GM18951 (cell line): ENCODE measurements around the gene SYT14.

Experiments
- POLR2A ChIP-seq: IDR thresholded peaks from 4 replicates; pipeline ENCODE4 v1.6.1; 2011; ENCODE audit warnings: mild to moderate bottlenecking; ENCODE audit not compliant: insufficient read length, insufficient read depth; ENCODE audit errors: extremely low read depth
- in situ Hi-C: fragments of 300-500 bp; cut with MboI; formaldehyde crosslinking; loops from one replicate; pipeline ENCODE4 v1.12.0; 2022; ENCODE audit warnings: low sequenced_read_pairs, mixed read lengths, inconsistent platforms; ENCODE audit not compliant: unreplicated experiment

The SYT14 gene

DNA sequence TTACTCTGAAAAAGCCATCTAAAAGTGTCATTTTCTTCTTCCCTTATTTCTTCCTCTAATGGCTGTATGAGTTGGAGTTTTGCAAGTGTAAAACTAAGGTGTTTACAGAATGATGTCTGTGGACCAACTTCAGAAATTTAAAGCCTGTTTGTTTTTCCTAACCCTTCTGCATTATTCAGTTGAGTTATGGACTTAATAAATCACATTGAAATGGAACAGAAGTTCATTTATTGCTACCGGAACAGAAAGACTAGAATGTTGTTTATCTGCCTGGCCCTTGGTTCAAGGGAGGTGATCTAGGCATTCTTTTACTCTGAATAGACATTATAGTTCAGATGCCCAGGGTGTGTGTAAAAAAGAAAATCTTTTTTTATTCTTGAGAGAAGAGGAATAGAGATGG lies 24.8 kb downstream of the SYT14 start:
- TF ChIP-seq POLR2A, result no peak
- in situ Hi-C loops, result no loop called here

DNA sequence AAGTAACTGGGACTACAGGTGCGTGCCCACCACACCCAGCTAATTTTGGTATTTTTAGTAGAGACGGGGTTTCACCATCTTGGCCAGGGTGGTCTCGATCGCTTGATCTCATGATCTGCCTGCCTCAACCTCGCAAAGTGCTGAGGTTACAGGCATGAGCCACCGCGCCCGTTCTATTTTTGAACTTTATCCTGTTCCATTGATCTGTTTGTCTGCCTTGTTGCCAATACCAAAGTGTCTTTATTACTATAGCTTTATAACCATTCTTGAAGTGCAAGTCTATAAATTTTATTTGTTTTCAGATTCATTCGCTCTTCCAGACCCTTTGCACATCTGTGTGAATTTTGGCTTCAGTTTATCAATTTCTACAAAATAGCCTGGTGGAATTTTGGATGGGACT lies 28.0 kb downstream of the SYT14 start:
- in situ Hi-C loops, result no loop called here
- TF ChIP-seq POLR2A, result no peak

- in situ Hi-C loops, result loop anchor here (25.0 kb wide), 1 partner anchor 116 kb away; no protein-coding TSS in a partner anchor
Measured at GRCh38 chr1:209978721-209979120, 40.7 kb downstream of the SYT14 start.

DNA sequence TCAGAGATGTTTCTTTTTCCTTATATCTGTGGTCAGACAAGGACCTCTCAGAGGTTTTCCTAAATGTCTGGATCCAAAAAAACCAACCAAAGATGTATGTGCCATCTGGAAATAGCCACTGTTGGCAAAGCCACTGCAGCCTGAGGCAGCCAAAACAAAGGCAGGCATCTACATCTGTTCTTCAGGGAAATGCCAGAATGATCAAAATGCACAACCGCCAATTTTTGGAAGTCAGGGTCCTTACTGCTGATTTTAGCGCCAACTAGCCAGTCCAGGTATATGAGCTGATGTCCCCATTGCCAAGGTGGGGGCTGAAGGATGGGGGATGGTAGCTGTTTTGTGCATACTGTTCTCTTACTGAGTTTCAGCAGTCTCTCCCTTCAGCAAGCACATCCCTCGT lies 45.9 kb downstream of the SYT14 start:
- no peak for TF ChIP-seq POLR2A
- in situ Hi-C loops, result loop anchor here (25.0 kb wide), 1 partner anchor 122 kb away; no protein-coding TSS in a partner anchor

DNA sequence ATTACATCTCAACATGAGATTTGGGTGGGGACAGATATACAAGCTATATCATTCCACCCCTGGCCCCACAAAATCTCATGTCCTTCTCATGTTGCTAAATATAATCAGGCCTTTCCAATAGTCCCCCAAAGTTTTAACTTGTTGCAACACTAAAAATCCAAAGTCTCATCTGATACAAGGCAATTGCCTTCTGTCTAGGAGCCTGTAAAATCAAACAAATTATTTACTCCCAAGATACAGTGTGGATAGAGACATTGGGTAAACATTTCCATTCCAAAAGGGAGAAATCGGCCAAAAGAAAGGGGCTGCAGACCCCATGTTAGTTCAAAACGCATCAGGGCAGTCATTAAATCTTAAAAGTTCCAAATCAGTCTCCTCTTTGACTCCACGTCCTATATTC lies 47.0 kb downstream of the SYT14 start:
- no peak for TF ChIP-seq POLR2A
- in situ Hi-C loops, result loop anchor here (25.0 kb wide), 1 partner anchor 123 kb away; no protein-coding TSS in a partner anchor

GRCh38 chr1:209988706-209989105 lies 50.7 kb downstream of the SYT14 start:
- in situ Hi-C loops, result loop anchor here (25.0 kb wide), 1 partner anchor 126 kb away; no protein-coding TSS in a partner anchor

DNA sequence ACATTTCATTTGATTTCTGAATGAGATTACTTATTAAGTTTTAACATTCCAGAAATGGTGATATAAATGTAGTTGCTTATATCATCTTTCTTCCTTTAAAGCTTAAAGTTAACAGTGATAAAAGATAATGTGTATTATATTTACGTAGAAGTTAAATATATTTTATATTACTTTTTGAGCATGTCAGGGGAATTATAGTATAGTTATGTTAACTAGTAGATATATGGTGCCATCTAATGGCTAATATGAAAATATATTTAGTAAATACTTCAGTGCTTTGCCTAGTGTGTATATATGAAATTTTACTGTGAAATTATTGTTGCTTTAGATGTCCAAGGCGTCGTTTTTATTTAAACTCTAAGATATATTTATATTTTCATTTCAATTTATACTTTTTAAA lies 51.5 kb downstream of the SYT14 start:
- in situ Hi-C loops, result loop anchor here (25.0 kb wide), 1 partner anchor 127 kb away; no protein-coding TSS in a partner anchor
- no peak for TF ChIP-seq POLR2A

More at GRCh38 chr1:209988706-209989105, 50.7 kb downstream of the SYT14 start:
- no peak for TF ChIP-seq POLR2A

DNA sequence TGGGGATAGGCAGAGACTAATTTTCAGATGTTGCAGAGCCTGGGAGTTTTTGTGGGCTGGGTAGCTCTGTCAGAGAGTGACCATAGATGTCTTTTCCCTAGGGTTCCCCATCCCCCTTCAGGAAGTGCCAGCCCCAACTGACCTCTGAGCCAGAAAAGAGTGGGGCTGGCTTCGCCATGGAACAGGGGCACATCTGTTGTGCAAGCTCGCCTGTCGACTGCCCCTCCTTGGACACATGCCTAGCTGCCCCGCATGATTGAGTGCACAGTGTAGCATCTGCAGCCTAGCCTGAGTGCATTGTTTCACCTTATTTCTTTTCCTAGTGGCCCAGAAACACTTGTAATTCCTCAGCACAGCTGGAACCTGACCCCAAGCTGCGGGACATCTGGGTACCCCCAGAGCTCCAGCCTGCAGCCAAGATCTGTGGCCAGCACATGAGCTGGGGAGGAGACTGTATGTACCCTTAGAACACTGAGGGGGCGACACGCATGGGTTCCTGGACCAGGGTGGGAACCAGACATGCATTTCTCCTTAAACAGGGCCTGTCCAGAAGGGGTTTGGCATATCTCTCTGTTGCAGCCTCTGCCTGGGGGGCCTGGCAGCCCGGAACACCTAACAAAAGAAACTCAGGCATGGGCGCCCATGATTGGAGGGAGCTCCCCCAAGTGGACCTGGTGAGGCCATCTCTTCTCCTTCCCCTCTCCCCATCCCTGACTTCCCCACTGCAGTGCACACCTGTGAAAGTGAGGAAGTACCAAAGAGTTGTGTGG lies 55.2 kb downstream of the SYT14 start:
- no peak for TF ChIP-seq POLR2A
- in situ Hi-C loops, result loop anchor here (25.0 kb wide), 1 partner anchor 131 kb away; no protein-coding TSS in a partner anchor

DNA sequence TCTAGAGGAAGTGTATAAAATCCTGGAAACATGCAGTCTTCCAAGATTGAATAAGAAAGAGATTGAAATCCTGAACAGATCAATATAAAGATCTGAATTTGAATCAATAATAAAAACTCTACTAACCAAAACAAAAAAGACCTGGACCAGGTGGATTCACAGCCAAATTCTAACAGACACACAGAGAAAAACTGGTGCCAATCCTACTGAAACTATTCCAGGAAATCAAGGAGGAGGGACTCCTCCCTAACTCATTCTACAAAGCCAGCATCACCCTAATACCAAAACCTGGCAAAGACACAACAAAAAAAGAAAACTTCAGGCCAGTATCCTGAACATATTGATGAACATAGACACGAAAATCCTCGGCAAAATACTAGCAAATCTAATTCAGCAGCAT lies 58.3 kb downstream of the SYT14 start:
- in situ Hi-C loops, result loop anchor here (25.0 kb wide), 1 partner anchor 134 kb away; no protein-coding TSS in a partner anchor
- no peak for TF ChIP-seq POLR2A

GRCh38 chr1:209999005-209999404 lies 61.0 kb downstream of the SYT14 start:
- in situ Hi-C loops, result loop anchor here (25.0 kb wide), 1 partner anchor 137 kb away; no protein-coding TSS in a partner anchor

DNA sequence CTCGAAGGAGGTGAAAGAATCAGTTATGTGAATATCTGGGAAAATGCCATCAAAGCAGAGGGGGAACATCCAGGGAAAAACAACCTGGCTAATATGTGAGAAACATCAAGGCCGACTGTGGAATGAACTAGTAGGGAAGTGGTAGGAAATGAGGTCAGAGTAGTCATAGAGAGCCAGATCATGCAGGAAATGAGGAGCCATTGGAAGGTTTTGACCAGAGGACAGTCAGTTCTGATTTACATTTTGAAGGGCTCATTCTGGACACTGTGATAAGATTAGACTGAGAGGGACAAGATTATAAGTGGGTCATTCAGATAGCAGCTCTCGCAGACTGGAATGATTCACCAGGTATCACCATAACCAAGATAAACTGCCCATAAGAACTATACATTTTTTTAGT lies 63.7 kb downstream of the SYT14 start:
- TF ChIP-seq POLR2A, result no peak
- in situ Hi-C loops, result no loop called here

More at GRCh38 chr1:209999005-209999404, 61.0 kb downstream of the SYT14 start:
- TF ChIP-seq POLR2A, result no peak

DNA sequence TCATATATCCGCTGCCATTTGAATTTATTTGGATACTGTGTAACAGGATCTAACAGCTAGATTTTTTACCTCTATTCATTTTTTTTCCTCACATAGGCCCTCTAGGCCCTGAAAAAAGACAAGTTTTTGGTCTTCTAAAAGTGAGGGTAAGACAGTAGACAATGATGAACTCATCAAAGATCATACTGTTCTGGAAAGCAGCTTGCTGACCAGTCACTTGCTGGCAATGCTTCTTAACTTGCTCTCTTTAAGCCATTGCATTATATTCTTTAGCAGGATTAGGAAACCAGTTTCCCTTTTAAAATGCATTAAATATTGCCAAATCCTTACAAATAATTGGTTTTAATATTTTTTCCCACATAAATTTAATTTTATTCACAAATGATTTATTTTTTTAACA lies 65.5 kb downstream of the SYT14 start:
- in situ Hi-C loops, result no loop called here
- TF ChIP-seq POLR2A, result no peak

- in situ Hi-C loops, result no loop called here
Measured at GRCh38 chr1:210010161-210010560, 72.1 kb downstream of the SYT14 start.

More at GRCh38 chr1:210010161-210010560, 72.1 kb downstream of the SYT14 start:
- no peak for TF ChIP-seq POLR2A
